ENCODE measurements around the gene FXYD6. TPM values are rescaled to one million over a fixed set of nuclear protein-coding genes. Genes with fewer than 3 reads are reported as not detected.

Gene FXYD6
- total RNA-seq, 1 experiment from 2014 or later = 1.0 TPM

- TF ChIP-seq CTCF (IDR thresholded peaks at IDR 0.05; ENCODE audit: insufficient read depth in 1 of 2, low read depth in 1 of 2, low read length in 1 of 2, severe bottlenecking in 1 of 2, unreplicated experiment in 1 of 2) = no peak
- no peaks in the 10 kb centered on the region for H3K36me3 ChIP-seq (ENCODE audit: control insufficient read depth, insufficient read depth, low read length)
- ChIA-PET CTCF (interaction anchor here (1.2 to 2.9 kb wide), 6 partner anchors 14 to 223 kb away, joined by 5 to 26 read pairs (median 7); no protein-coding TSS in a partner anchor), POLR2A (no interaction called here)
- Mint-ChIP-seq H3K27me3 (ENCODE audit: insufficient read depth, unreplicated experiment) (peaks cover 4% of the 10 kb centered on the region), H3K4me1 (ENCODE audit: low read depth, unreplicated experiment) (peaks cover 34% of the 10 kb centered on the region), H3K9me3 (ENCODE audit: unreplicated experiment) (no peaks in the 10 kb centered on the region), H3K36me3 (ENCODE audit: insufficient read depth, unreplicated experiment) (peaks cover 5% of the 10 kb centered on the region), H3K4me3 (ENCODE audit: unreplicated experiment) (no peak overlapping the region), H3K27ac (ENCODE audit: unreplicated experiment) (no peak overlapping the region)
- intact Hi-C loops (cut with micrococcal nuclease; ENCODE audit: unreplicated experiment) = no loop called here
- H3K4me3 ChIP-seq (ENCODE audit: low read depth, low read length) = no peak overlapping the region
- no TSS peak for BruUV-seq (replicated peaks)
- no peaks in the 10 kb centered on the region for H3K9me3 ChIP-seq
- H3K27me3 ChIP-seq (replicated peaks; ENCODE audit: control insufficient read depth, insufficient read depth, low read length) = no peaks in the 10 kb centered on the region
- DNase-seq = no peak
- H3K4me1 ChIP-seq = peaks cover 17% of the 10 kb centered on the region
Observed at GRCh38 chr11:117832511-117832910, 43.9 kb downstream of the FXYD6 start.

- ChIA-PET CTCF (interaction anchor here (1.7 kb wide), 1 partner anchor 13 kb away, joined by 5 read pairs; no protein-coding TSS in a partner anchor), POLR2A (no interaction called here)
- Mint-ChIP-seq H3K9me3 (ENCODE audit: unreplicated experiment) (no peaks in the 10 kb centered on the region), H3K27ac (ENCODE audit: unreplicated experiment) (no peak overlapping the region), H3K36me3 (ENCODE audit: insufficient read depth, unreplicated experiment) (peaks cover 5% of the 10 kb centered on the region), H3K4me3 (ENCODE audit: unreplicated experiment) (no peak overlapping the region), H3K4me1 (ENCODE audit: low read depth, unreplicated experiment) (peaks cover 32% of the 10 kb centered on the region), H3K27me3 (ENCODE audit: insufficient read depth, unreplicated experiment) (peaks cover 4% of the 10 kb centered on the region)
- no peak for DNase-seq
- Histone ChIP-seq H3K9me3 (no peaks in the 10 kb centered on the region), H3K4me3 (ENCODE audit: low read depth, low read length) (no peak overlapping the region), H3K27me3 (replicated peaks; ENCODE audit: control insufficient read depth, insufficient read depth, low read length) (no peaks in the 10 kb centered on the region), H3K4me1 (peaks cover 18% of the 10 kb centered on the region), H3K36me3 (ENCODE audit: control insufficient read depth, insufficient read depth, low read length) (no peaks in the 10 kb centered on the region)
- intact Hi-C loops (cut with micrococcal nuclease; ENCODE audit: unreplicated experiment) = no loop called here
- BruUV-seq (replicated peaks) = no TSS peak
- TF ChIP-seq CTCF (IDR thresholded peaks at IDR 0.05; ENCODE audit: insufficient read depth in 1 of 2, low read depth in 1 of 2, low read length in 1 of 2, severe bottlenecking in 1 of 2, unreplicated experiment in 1 of 2) = no peak
Observed at GRCh38 chr11:117831661-117832415, 44.6 kb downstream of the FXYD6 start.

- Mint-ChIP-seq H3K27me3 (ENCODE audit: insufficient read depth, unreplicated experiment) (no peaks in the 10 kb centered on the region), H3K9me3 (ENCODE audit: unreplicated experiment) (no peaks in the 10 kb centered on the region), H3K4me1 (ENCODE audit: low read depth, unreplicated experiment) (peaks cover 36% of the 10 kb centered on the region), H3K36me3 (ENCODE audit: insufficient read depth, unreplicated experiment) (peaks cover 5% of the 10 kb centered on the region), H3K4me3 (ENCODE audit: unreplicated experiment) (no peak overlapping the region), H3K27ac (ENCODE audit: unreplicated experiment) (no peak overlapping the region)
- intact Hi-C loops (cut with micrococcal nuclease; ENCODE audit: unreplicated experiment) = no loop called here
- no peaks in the 10 kb centered on the region for H3K9me3 ChIP-seq
- H3K27me3 ChIP-seq (replicated peaks; ENCODE audit: control insufficient read depth, insufficient read depth, low read length) = no peaks in the 10 kb centered on the region
- CTCF ChIA-PET = interaction anchor here (1.7 kb wide), 1 partner anchor 12 kb away, joined by 5 read pairs; no protein-coding TSS in a partner anchor
- DNase-seq = peak in 1 of 2 experiments; percentile 37
- H3K36me3 ChIP-seq (ENCODE audit: control insufficient read depth, insufficient read depth, low read length) = no peaks in the 10 kb centered on the region
- POLR2A ChIA-PET = no interaction called here
- TF ChIP-seq CTCF (IDR thresholded peaks at IDR 0.05; ENCODE audit: insufficient read depth in 1 of 2, low read depth in 1 of 2, low read length in 1 of 2, severe bottlenecking in 1 of 2, unreplicated experiment in 1 of 2) = no peak
- BruUV-seq (replicated peaks) = no TSS peak
- peaks cover 22% of the 10 kb centered on the region for H3K4me1 ChIP-seq
- no peak overlapping the region for H3K4me3 ChIP-seq (ENCODE audit: low read depth, low read length)
Observed at GRCh38 chr11:117830674-117831351, 45.6 kb downstream of the FXYD6 start.

Measured in Caco-2 (cell line).